HG03025 (cell line): ENCODE data around the gene GLIS1.
"Not testable (repeated sequence)": the region's sequence is repeated elsewhere in the genome, so short reads cannot be mapped to it uniquely, and the experiment has no call there.

ENCODE experiments used
- ATAC-seq: cut with Tn5 transposase; IDR thresholded peaks from one replicate; pipeline ENCODE4 v1.9.1; 2021; ENCODE audit warnings: mild to moderate bottlenecking, moderate library complexity; ENCODE audit not compliant: unreplicated experiment, low FRiP score

Gene GLIS1

GRCh38 chr1:53572815-53573173 is 166.2 kb downstream of the GLIS1 start:
- ATAC-seq: no peak

- no peak for ATAC-seq
These were observed 166.7 kb downstream of the GLIS1 start for GRCh38 chr1:53572065-53572814.

- ATAC-seq: no peak
These were observed 170.4 kb downstream of the GLIS1 start for GRCh38 chr1:53568540-53568939.

- ATAC-seq: no peak
These were observed 171.1 kb downstream of the GLIS1 start for GRCh38 chr1:53567851-53568250.

- ATAC-seq: no peak
These were observed 171.5 kb downstream of the GLIS1 start for GRCh38 chr1:53567450-53567849.

- ATAC-seq: no peak
These were observed 175.4 kb downstream of the GLIS1 start for GRCh38 chr1:53563611-53564010.

- ATAC-seq: no peak
These were observed 176.0 kb downstream of the GLIS1 start for GRCh38 chr1:53562981-53563379.

GRCh38 chr1:53562291-53562980 is 176.5 kb downstream of the GLIS1 start:
- no peak for ATAC-seq

- ATAC-seq: no peak
These were observed 177.4 kb downstream of the GLIS1 start for GRCh38 chr1:53561503-53562105.

- ATAC-seq: no peak
These were observed 178.1 kb downstream of the GLIS1 start for GRCh38 chr1:53560581-53561502.

GRCh38 chr1:53559854-53560580 is 178.9 kb downstream of the GLIS1 start:
- ATAC-seq: no peak

- no peak for ATAC-seq
These were observed 179.6 kb downstream of the GLIS1 start for GRCh38 chr1:53559391-53559815.

- ATAC-seq: no peak
These were observed 180.1 kb downstream of the GLIS1 start for GRCh38 chr1:53558739-53559315.

- ATAC-seq: no peak
These were observed 180.9 kb downstream of the GLIS1 start for GRCh38 chr1:53557830-53558738.

GRCh38 chr1:53557369-53557768 is 181.6 kb downstream of the GLIS1 start:
- no peak for ATAC-seq

- no peak for ATAC-seq
These were observed 182.2 kb downstream of the GLIS1 start for GRCh38 chr1:53556657-53557227.

GRCh38 chr1:53555620-53556326 is 183.2 kb downstream of the GLIS1 start:
- ATAC-seq: not testable (repeated sequence)
